IPS DF 4.7 (cell line): Measurements from ENCODE around the gene ZMAT2.
"Not testable (repeated sequence)": the region's sequence is repeated elsewhere in the genome, so short reads cannot be mapped to it uniquely, and the experiment has no call there.

ENCODE experiments used
- DNase-seq: peaks from one replicate; pipeline ENCODE4 v3.0.0-alpha.2; 2013; ENCODE audit warnings: low spot score; ENCODE audit errors: extremely low read depth

ZMAT2 gene, protein sequence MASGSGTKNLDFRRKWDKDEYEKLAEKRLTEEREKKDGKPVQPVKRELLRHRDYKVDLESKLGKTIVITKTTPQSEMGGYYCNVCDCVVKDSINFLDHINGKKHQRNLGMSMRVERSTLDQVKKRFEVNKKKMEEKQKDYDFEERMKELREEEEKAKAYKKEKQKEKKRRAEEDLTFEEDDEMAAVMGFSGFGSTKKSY

DNA sequence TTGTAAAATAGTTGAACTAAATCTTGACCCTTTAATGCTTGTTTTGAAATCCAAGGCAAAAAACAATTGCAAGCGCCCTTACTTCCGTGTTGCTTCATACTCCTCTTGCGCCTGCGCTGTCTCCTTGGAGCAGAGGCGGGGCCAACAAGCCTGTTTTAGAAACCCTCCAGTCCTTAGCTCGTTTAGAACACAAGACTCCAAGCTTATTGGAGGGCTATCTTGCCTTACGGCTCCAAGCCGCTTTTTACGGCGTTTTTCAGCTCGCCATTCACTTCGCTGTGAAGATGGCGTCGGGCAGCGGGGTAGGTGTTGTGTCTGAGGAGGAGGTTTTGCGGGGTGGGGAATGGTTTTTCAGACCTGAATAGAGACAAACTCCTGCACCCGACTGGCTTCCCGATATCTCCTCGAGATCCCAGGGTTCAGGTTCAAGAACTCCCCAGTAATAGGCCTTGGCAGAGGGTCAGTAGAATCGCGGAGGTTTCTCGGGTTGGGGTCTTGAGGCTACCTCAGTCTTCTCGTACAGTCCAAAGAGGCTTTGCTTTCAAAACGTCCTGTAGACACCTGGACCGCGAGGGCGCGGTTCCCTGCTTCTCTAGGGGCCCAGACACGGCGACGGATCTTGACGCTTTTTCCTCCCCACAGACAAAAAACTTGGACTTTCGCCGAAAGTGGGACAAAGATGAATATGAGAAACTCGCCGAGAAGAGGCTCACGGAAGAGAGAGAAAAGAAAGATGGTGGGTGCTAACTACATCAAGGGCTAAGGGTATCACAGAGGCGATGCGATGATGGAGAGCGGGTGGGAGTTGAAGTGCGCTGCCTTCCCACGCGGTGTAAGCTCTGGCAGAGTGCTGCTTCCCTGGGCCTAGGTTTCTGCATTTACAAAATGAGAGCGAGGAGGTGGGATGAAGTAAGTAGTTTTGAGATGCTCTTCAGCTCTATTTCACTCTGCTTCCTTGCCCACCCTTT, at the start of gene ZMAT2:
Gene ZMAT2, plus strand, starts transcription at position 271 of the 968 bp plus-strand sequence. Its CDS starts 14 bp downstream, at position 285.
- DNase-seq, result peak; percentile 88

GRCh38 chr5:140658870-140659269, 41.4 kb upstream of the ZMAT2 start:
- no peak for DNase-seq

- DNase-seq, result not testable (repeated sequence)
Observed at GRCh38 chr5:140660371-140660770, 39.9 kb upstream of the ZMAT2 start.

GRCh38 chr5:140664030-140664358, 36.3 kb upstream of the ZMAT2 start:
- no peak for DNase-seq

GRCh38 chr5:140664359-140665119, 35.7 kb upstream of the ZMAT2 start, which contains the start of gene WDR55:
WDR55 (plus strand) TSS chr5:140664904; CDS start chr5:140664913, 9 bp downstream.
- DNase-seq, result peak; percentile 68

DNA sequence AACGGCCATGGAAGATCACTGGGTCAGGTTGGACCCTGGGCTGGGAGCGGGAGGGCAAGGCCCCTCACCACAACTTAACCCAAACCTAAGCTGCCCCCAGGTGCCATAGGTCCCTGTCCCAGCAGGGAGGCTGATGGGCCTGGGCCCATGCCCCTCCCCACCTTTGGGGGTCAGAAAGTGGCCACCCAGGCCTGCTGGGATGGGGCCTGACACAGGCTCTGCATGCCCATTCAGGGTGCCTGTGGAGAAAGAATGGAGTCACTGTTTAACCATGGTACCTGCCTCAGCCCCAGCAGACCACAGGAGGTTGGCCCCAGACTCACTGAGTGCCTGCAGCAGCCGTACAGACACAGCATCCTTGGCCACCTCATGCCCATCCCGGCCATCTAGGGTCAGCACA, 29.2 kb upstream of the ZMAT2 start:
- DNase-seq, result not testable (repeated sequence)

DNA sequence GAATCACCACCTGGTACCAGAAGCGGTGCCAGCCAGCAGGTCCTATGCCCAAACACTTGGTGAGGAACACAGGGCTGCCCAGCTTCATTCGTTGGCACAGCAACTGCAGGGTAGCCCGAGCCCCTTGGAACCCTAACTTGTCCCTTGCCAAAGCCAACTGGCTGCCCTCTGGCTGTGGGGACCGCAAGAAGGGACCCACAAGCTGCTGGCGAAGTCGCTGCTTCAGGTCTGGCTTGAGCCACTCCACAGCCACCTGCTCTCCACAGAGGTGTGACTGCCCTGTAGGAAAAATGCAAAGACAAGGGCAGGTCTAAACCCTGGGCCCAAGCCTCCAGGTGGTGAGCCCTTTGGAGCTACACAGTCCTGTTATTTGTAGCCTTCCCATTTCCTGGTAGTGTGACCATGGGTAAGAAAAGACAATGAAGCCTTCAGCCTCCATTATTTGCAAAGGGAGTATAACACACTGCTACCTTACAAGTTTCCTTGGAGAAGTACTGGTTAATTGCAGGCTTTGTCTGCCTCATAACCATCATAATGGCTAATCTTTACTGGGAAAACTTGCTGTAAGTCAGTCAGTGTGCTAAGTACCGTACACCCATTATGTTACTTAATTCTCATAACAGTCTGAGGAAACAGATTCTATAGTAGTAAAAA, 28.6 kb upstream of the ZMAT2 start:
- no peak for DNase-seq

DNA sequence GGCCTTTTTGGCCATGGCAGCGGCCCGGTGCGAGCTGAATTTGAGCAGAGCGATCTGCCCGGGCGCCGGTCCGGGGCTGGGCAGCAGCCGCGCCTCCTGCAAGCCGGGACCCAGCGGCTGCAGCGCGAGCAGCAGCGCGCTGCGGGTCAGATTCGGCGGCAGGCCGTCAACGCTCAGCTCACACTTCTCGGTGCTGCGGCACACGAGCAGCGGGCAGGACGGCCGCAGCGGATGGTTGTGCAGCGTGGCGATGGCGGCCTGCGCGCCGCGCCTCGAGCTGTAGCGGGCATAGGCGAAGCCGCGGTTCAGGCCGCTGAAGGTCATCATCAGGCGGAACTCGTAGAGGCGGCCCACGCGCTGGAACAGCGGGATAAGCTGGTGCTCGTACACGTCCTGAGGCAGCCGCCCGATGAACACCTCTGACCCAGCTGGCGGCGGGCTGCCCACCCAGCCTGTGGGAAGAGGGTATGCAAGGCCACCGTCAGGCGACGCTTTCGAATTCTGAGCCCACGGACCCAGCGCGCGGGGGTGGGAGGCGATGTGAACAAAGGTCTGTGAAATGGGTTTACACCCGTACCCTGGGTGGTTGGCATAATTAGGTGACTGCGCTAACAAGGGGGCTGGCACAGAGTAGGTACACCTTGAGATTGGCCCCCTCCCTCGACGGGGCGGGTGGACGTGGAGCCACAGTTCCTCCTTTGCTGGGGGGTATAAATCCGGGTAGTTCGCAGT, 27.6 kb upstream of the ZMAT2 start:
- no peak for DNase-seq

GRCh38 chr5:140673187-140673976, 26.9 kb upstream of the ZMAT2 start, which contains the start of gene DND1:
DND1 (minus strand) TSS chr5:140673576; CDS start chr5:140673542, 34 bp downstream.
- DNase-seq, result no peak

GRCh38 chr5:140674211-140674610, 26.0 kb upstream of the ZMAT2 start:
- no peak for DNase-seq

DNA sequence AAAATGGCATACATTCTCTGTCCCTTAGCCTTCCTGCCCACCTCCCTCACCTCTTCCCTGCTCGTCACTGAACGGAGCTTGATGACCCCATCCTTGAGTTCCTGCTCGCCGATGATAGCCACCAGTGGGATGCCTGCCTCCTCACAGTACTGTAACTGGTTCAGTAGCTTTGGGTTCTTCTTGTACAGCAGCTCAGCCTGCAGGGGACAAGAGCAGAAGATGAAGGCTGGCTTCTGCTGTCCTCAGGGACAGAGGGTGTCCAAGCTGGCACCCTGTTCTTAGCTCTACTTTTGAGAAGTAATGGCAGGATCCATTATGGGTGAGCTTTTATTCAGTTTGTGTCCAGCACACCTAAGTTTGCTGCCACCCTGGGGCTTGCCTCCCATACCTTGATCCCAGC, 25.6 kb upstream of the ZMAT2 start:
- DNase-seq, result no peak

DNA sequence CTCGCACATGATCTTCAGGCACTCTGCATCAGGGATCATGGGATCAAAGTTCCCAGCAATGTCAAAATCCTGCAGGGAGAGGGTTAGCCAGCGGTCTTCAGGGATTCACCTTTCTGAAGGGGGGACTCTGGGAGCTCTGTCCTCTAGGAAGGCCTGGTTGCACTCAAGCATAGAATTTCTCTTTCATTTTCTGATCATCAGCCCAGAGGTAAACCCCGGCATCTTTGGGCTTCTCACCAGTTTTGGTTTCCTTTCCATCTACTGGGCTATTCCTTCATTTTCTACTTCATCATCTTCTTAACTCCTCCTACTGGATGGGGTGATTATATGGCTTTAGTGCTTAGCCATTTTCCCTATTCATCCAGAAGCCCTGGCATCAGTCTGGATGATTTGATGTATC, 22.3 kb upstream of the ZMAT2 start:
- no peak for DNase-seq

DNA sequence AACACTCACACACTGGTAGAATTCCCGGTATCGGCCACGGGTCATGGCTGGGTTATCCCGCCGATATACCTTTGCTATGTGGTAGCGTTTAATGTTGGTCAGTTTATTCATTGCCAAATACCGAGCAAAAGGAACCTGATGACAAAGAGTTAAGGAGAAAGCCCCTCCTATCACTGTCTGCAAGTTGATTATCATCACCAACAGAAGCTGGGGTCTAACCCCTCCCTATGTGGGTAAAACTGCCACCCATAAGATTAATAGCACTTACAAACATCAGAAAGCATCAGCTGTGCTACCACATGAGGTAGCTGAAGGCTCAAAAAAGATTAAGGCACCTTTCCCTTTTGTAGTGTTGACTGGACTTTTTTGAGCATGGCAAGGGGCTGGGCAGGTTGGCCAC, 21.3 kb upstream of the ZMAT2 start:
- DNase-seq, result no peak

DNA sequence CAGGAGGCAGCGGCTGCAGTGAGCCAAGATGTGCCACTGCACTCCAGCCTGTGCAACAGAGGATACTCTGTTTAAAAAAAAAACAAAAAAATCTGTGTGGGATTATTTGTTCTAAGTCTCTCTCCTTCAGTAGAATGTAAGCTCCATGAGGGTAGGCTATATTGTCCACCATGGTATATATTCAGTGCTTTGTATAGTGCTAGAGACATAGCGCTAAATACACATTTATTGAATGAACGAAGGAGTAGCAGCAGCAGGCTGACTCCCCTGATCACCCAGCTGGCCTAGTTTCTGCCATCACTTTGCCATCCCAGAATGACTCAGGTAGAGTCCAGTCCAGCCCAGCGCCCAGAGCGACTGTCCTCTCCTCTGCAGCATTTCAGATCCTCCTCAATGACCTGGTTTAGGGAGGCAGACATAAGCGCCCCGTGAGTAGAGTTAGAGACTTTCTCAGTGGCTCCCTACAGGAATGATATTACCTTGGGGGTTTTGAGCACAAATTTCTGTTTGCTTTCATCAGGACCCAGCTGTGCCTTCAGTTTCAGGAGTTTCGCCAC, 9.8 kb upstream of the ZMAT2 start:
- no peak for DNase-seq

GRCh38 chr5:140690941-140691924, 9.0 kb upstream of the ZMAT2 start, which contains the start of the genes HARS1 and HARS2:
HARS1 (minus strand) TSS chr5:140691370; CDS start chr5:140691304, 66 bp downstream.
HARS2 (plus strand) TSS chr5:140691455; CDS start chr5:140691649, 194 bp downstream.
- DNase-seq, result peak; percentile 68

- no peak for DNase-seq
Observed at GRCh38 chr5:140694276-140694675, 6.0 kb upstream of the ZMAT2 start.

GRCh38 chr5:140696891-140697492, 3.3 kb upstream of the ZMAT2 start:
- DNase-seq, result no peak

DNA sequence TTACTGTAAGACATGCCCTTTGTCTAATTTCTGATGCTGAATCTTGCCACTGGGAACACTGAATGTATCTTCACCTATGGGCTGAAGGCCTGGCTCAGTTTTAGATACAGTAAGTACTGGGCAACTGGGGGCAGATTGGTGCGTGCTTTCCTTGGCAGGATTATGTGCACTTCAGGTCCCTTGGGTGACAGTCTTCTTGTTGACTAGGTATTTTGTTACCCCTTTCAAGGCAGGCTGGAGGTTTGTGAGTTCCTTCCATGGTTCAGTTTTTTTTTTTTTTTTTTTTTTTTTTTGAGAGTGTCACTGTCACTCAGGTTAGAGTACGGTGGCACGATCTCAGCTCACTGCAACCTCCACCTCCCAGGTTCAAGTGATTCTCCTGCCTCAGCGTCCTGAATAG, 7.6 kb downstream of the ZMAT2 start:
- DNase-seq, result no peak
